Activated CD8-positive, alpha-beta memory T cell treated with anti-CD3 and anti-CD28 coated beads for 36 hours (primary cell): ENCODE measurements around the gene SP2. TPM values are rescaled to one million over a fixed set of nuclear protein-coding genes. Genes with fewer than 3 reads are reported as not detected.

Source experiments
- CTCF ChIA-PET: fragments of 350-600 bp; sonication (Branson Sonifier 250); formaldehyde crosslinking; loops from one replicate; lab custom pipeline; 2021; ENCODE audit warnings: antibody characterized with exemption; lab: Charles Lee
- POLR2A ChIA-PET: fragments of 350-600 bp; sonication (Branson Sonifier 250); formaldehyde crosslinking; loops from one replicate; lab custom pipeline; 2021; ENCODE audit warnings: antibody characterized with exemption; lab: Charles Lee
- total RNA-seq, 2 experiments: library from RNA; stranded (reverse); gene quantifications; one replicate each; pipeline ENCODE4 v1.2.3, GENCODE V29; 2021

SP2 gene
- total RNA-seq, 2 experiments from 2014 or later = 15.8 to 18.3 TPM

- ChIA-PET POLR2A (no interaction called here), CTCF (interaction anchor here (0.7 to 13.9 kb wide), 2 partner anchors 19 to 35 kb away, joined by 3 to 379 read pairs; partner anchors contain the start of genes SCRN2 and SP6)
These were observed 13.1 kb upstream of the SP2 start for GRCh38 chr17:47882695-47883588.

GRCh38 chr17:47883589-47884426 is 12.2 kb upstream of the SP2 start:
- ChIA-PET POLR2A (no interaction called here), CTCF (interaction anchor here (13.9 kb wide), 1 partner anchor 36 kb away, joined by 379 read pairs; the partner anchor contains the start of genes SCRN2 and SP6)

- POLR2A ChIA-PET = interaction anchor here (0.5 kb wide), 1 partner anchor 196 kb away, joined by 4 read pairs; no protein-coding TSS in a partner anchor
- CTCF ChIA-PET = interaction anchor here (13.9 kb wide), 1 partner anchor 36 kb away, joined by 379 read pairs; the partner anchor contains the start of genes SCRN2 and SP6
These were observed 11.7 kb upstream of the SP2 start for GRCh38 chr17:47884427-47884740.

- CTCF ChIA-PET = interaction anchor here (0.5 to 13.9 kb wide), 3 partner anchors 37 to 882 kb away, joined by 3 to 379 read pairs (median 3); partner anchors contain the start of genes SCRN2 and SP6
- POLR2A ChIA-PET = interaction anchor here (0.5 kb wide), 1 partner anchor 196 kb away, joined by 4 read pairs; no protein-coding TSS in a partner anchor
These were observed 10.9 kb upstream of the SP2 start for GRCh38 chr17:47884905-47885730.

GRCh38 chr17:47888293-47888692 is 7.7 kb upstream of the SP2 start:
- CTCF ChIA-PET = interaction anchor here (13.9 kb wide), 1 partner anchor 40 kb away, joined by 379 read pairs; the partner anchor contains the start of genes SCRN2 and SP6
- POLR2A ChIA-PET = interaction anchor here (1.0 kb wide), 1 partner anchor 47 kb away, joined by 3 read pairs; the partner anchor contains the start of gene SCRN2

GRCh38 chr17:47889734-47890529 is 6.1 kb upstream of the SP2 start:
- CTCF ChIA-PET = interaction anchor here (0.6 to 13.9 kb wide), 19 partner anchors 11 to 290 kb away, joined by 3 to 379 read pairs (median 4); partner anchors contain the start of genes LRRC46, MRPL10, OSBPL7 and PNPO
- POLR2A ChIA-PET = interaction anchor here (0.7 to 1.1 kb wide), 2 partner anchors 37 to 48 kb away, joined by 4 to 5 read pairs; no protein-coding TSS in a partner anchor

- ChIA-PET CTCF (interaction anchor here (0.8 to 13.9 kb wide), 8 partner anchors 11 to 127 kb away, joined by 3 to 379 read pairs (median 4); partner anchors contain the start of genes CDK5RAP3, OSBPL7, SCRN2 and SP6), POLR2A (no interaction called here)
These were observed 4.4 kb upstream of the SP2 start for GRCh38 chr17:47891545-47892088.

GRCh38 chr17:47894498-47895346 is 1.3 kb upstream of the SP2 start:
- ChIA-PET CTCF (interaction anchor here (1.0 to 13.9 kb wide), 6 partner anchors 46 to 76 kb away, joined by 3 to 379 read pairs (median 5); partner anchors contain the start of genes CDK5RAP3, OSBPL7, SCRN2 and SP6), POLR2A (interaction anchor here (0.5 to 2.3 kb wide), 3 partner anchors 53 to 240 kb away, joined by 4 to 13 read pairs (median 9); partner anchors contain the start of genes CDK5RAP3 and SCRN2)

- CTCF ChIA-PET = interaction anchor here (0.7 to 13.9 kb wide), 8 partner anchors 46 to 122 kb away, joined by 3 to 379 read pairs (median 4); partner anchors contain the start of genes CDK5RAP3, OSBPL7, PNPO and SCRN2
- POLR2A ChIA-PET = interaction anchor here (0.5 to 2.3 kb wide), 9 partner anchors 47 to 241 kb away, joined by 3 to 13 read pairs (median 4); partner anchors contain the start of genes CDK5RAP3, LRRC46, MRPL10 and SCRN2
These were observed 635 bp upstream of the SP2 start for GRCh38 chr17:47895347-47895855.

- ChIA-PET POLR2A (interaction anchor here (2.3 kb wide), 1 partner anchor 56 kb away, joined by 13 read pairs; the partner anchor contains the start of gene SCRN2), CTCF (no interaction called here)
These were observed 845 bp downstream of the SP2 start for GRCh38 chr17:47896672-47897490.

- POLR2A ChIA-PET = interaction anchor here (0.6 to 2.3 kb wide), 2 partner anchors 45 to 56 kb away, joined by 13 to 16 read pairs; partner anchors contain the start of gene SCRN2
- CTCF ChIA-PET = no interaction called here
These were observed 1.5 kb downstream of the SP2 start for GRCh38 chr17:47897561-47897960.

GRCh38 chr17:47898241-47898640 is 2.2 kb downstream of the SP2 start:
- ChIA-PET CTCF (no interaction called here), POLR2A (interaction anchor here (0.6 kb wide), 1 partner anchor 46 kb away, joined by 16 read pairs; no protein-coding TSS in a partner anchor)

GRCh38 chr17:47899643-47900042 is 3.6 kb downstream of the SP2 start:
- ChIA-PET POLR2A (no interaction called here), CTCF (no interaction called here)

GRCh38 chr17:47901423-47901822 is 5.4 kb downstream of the SP2 start:
- POLR2A ChIA-PET = no interaction called here
- CTCF ChIA-PET = no interaction called here
